ENCODE measurements around the gene LGI1.

The LGI1 gene

GRCh38 chr10:93723153-93723552 lies 34.6 kb upstream of the LGI1 start:
- no peaks in the 10 kb centered on the region for H3K27me3 ChIP-seq (ENCODE audit: control insufficient read depth, insufficient read depth, low read length)

DNA sequence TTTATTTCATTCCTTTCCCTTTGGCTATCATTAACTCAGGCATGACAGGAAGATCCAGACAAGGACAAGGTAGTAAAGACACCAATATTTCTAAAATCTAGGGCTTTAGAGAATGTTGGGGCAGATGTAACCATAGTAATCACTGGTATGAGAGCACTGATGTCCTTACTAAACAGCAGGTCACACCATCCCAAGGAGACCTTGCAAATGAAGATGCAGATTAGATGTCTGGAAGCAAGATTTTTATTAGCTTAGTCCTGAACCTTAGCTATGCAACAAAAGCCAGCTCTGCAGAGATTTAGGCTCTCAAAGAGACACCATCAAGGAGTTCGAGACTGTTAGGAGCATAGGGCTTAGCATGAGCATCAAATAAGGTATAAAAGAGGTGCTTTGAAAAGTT lies 31.7 kb upstream of the LGI1 start:
- Histone ChIP-seq H3K27me3 (ENCODE audit: control insufficient read depth, insufficient read depth, low read length) (no peaks in the 10 kb centered on the region), H3K4me1 (no peaks in the 10 kb centered on the region), H3K79me2 (no peaks in the 10 kb centered on the region), H3K9ac (no peak overlapping the region), H3K36me3 (ENCODE audit: control insufficient read depth, insufficient read depth, low read length) (no peaks in the 10 kb centered on the region), H3K9me3 (ENCODE audit: control insufficient read depth, low read length) (no peaks in the 10 kb centered on the region), H3K4me3 (ENCODE audit: low read depth, low read length) (no peak overlapping the region), H3K4me2 (ENCODE audit: low read length) (no peak overlapping the region), H3K27ac (no peak overlapping the region), H2AFZ (no peak overlapping the region)
- TF ChIP-seq, protein P1, sequence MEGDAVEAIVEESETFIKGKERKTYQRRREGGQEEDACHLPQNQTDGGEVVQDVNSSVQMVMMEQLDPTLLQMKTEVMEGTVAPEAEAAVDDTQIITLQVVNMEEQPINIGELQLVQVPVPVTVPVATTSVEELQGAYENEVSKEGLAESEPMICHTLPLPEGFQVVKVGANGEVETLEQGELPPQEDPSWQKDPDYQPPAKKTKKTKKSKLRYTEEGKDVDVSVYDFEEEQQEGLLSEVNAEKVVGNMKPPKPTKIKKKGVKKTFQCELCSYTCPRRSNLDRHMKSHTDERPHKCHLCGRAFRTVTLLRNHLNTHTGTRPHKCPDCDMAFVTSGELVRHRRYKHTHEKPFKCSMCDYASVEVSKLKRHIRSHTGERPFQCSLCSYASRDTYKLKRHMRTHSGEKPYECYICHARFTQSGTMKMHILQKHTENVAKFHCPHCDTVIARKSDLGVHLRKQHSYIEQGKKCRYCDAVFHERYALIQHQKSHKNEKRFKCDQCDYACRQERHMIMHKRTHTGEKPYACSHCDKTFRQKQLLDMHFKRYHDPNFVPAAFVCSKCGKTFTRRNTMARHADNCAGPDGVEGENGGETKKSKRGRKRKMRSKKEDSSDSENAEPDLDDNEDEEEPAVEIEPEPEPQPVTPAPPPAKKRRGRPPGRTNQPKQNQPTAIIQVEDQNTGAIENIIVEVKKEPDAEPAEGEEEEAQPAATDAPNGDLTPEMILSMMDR (IDR thresholded peaks at IDR 0.05) = no peak

More at GRCh38 chr10:93723153-93723552, 34.6 kb upstream of the LGI1 start:
- no peak overlapping the region for H3K4me2 ChIP-seq (ENCODE audit: low read length)
- no peaks in the 10 kb centered on the region for H3K4me1 ChIP-seq
- no peaks in the 10 kb centered on the region for H3K9me3 ChIP-seq (ENCODE audit: control insufficient read depth, low read length)
- H3K27ac ChIP-seq = no peak overlapping the region
- no peak overlapping the region for H3K9ac ChIP-seq
- H3K36me3 ChIP-seq (ENCODE audit: control insufficient read depth, insufficient read depth, low read length) = no peaks in the 10 kb centered on the region
- TF ChIP-seq, protein P1 (IDR thresholded peaks at IDR 0.05) = no peak
- H3K79me2 ChIP-seq = no peaks in the 10 kb centered on the region
- no peak overlapping the region for H2AFZ ChIP-seq
- H3K4me3 ChIP-seq (ENCODE audit: low read depth, low read length) = no peak overlapping the region

DNA sequence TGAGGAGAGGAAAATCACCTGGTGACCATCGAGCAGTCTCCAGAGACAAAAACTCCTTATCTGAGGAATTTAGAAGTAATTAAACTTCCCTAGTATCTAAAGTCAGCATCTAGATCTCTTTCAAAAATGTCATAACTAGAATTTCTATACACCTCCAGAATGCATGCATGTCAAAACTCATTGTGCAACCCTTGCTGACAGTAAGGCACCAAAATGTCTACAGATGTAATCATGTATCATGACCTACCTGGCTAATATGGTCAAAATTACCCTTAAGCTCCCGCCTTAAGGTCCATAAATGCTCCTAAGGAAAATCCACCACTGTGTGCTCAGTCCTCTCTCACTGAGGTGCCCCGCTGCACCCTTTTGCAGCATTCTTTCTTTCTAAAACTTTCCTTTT lies 16.4 kb upstream of the LGI1 start:
- Histone ChIP-seq H3K4me1 (no peaks in the 10 kb centered on the region), H3K9me3 (ENCODE audit: control insufficient read depth, low read length) (no peaks in the 10 kb centered on the region), H3K27me3 (ENCODE audit: control insufficient read depth, insufficient read depth, low read length) (no peaks in the 10 kb centered on the region), H3K9ac (no peak overlapping the region), H3K4me2 (ENCODE audit: low read length) (no peak overlapping the region), H3K36me3 (ENCODE audit: control insufficient read depth, insufficient read depth, low read length) (no peaks in the 10 kb centered on the region), H3K79me2 (no peaks in the 10 kb centered on the region), H3K4me3 (ENCODE audit: low read depth, low read length) (no peak overlapping the region), H3K27ac (no peak overlapping the region), H2AFZ (no peak overlapping the region)
- TF ChIP-seq, protein P1 (IDR thresholded peaks at IDR 0.05) = no peak

DNA sequence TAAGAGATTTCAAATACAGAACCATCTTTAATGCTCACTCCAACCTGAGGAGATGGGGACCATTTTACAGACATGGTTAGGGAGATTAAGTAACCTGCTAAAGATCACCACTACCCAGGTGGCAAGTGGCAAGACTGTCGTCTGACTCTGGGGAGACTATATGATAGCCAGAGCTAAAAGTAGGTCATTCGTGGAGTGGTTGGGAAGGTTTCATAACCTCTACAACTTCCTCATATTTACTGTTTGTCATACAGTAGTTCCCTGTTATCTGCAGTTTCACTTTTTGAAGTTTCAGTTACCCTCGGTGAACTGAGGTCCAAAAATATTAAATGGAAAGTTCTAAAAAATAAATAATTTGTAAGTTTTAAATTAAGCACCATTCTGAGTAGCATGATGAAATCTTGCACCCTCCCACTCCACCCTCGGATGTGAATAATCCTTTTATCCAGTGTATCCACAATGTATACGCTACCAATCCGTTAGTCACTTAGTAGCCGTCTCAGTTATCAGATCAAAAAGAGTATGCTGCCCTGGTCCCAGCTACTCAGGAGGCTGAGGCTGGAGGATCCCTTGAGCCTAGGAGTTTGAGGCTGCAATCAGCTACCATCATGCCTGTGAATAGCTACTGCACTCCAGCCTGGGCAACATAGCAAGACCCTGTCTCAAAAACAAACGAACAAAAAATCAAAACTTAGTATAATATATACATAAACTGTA lies 14.9 kb upstream of the LGI1 start:
- Histone ChIP-seq H3K4me1 (no peaks in the 10 kb centered on the region), H3K9me3 (ENCODE audit: control insufficient read depth, low read length) (no peaks in the 10 kb centered on the region), H3K4me3 (ENCODE audit: low read depth, low read length) (no peak overlapping the region), H3K4me2 (ENCODE audit: low read length) (no peak overlapping the region), H3K36me3 (ENCODE audit: control insufficient read depth, insufficient read depth, low read length) (no peaks in the 10 kb centered on the region), H3K79me2 (no peaks in the 10 kb centered on the region), H3K9ac (no peak overlapping the region), H3K27me3 (ENCODE audit: control insufficient read depth, insufficient read depth, low read length) (no peaks in the 10 kb centered on the region), H3K27ac (no peak overlapping the region), H2AFZ (no peak overlapping the region)
- TF ChIP-seq, protein P1 (IDR thresholded peaks at IDR 0.05) = no peak

Measured in parathyroid adenoma (tissue), 2 donors.